ENCODE data around the gene VAMP4.

VAMP4 gene

DNA sequence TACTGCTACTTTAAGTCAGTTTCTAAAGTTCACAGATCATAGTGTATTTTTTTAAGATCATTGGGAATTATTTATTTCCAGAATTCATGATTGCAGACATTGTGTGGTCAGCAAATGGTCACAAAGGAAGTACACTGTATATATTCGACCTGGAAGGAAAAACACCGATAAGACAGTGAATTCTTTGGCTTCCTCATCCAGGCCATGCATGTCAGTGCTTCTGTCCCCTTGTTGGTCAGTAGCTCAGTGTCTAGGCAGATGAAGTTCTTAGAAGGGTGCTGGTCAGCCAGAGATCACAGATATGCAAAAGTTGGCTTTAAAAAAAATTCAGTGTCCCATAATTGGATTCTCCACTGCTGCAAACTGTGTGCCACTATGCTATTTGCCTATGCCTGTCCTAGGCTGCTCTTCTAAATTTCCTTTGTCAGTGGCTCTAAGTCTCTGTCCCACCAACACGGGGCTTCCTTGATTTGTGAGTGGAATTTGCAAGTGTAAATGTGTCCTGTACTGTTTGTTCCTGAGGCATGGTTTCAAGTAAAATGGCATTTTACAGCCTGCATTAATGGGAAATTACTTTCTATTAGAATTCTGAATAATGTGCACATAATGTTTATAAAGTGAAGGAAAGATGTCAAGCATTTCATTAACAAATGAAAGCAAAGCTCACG lies 12.0 kb upstream of the VAMP4 start:
- DNase-seq (ENCODE audit: extremely low read depth, low read depth), result no peak
- TF ChIP-seq, protein P1, sequence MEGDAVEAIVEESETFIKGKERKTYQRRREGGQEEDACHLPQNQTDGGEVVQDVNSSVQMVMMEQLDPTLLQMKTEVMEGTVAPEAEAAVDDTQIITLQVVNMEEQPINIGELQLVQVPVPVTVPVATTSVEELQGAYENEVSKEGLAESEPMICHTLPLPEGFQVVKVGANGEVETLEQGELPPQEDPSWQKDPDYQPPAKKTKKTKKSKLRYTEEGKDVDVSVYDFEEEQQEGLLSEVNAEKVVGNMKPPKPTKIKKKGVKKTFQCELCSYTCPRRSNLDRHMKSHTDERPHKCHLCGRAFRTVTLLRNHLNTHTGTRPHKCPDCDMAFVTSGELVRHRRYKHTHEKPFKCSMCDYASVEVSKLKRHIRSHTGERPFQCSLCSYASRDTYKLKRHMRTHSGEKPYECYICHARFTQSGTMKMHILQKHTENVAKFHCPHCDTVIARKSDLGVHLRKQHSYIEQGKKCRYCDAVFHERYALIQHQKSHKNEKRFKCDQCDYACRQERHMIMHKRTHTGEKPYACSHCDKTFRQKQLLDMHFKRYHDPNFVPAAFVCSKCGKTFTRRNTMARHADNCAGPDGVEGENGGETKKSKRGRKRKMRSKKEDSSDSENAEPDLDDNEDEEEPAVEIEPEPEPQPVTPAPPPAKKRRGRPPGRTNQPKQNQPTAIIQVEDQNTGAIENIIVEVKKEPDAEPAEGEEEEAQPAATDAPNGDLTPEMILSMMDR (IDR thresholded peaks at IDR 0.05; ENCODE audit: low read depth, low read length, missing control alignments), result no peak
- no peak overlapping the region for H3K4me3 ChIP-seq (replicated peaks; ENCODE audit: low read depth, low read length)

DNA sequence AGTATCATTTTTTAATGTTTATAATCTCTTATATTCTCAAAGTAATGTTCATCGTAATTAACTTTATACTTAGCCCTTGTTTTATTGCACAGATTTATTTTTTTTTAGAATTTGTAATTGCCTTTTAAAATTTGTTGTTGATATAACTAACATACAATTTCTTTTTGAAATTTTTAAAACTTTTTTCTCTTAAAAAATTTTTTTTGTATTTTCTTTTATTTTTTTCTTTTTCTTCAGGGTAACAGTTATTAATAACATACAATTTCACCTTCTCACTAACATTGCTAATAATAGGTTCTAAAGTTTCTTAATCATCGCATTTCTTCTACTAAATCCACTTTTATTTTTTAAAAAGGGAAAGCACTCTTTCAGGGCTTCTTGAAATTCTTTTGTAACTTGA lies 11.3 kb upstream of the VAMP4 start:
- no peak overlapping the region for H3K4me3 ChIP-seq (replicated peaks; ENCODE audit: low read depth, low read length)
- TF ChIP-seq, protein P1 (IDR thresholded peaks at IDR 0.05; ENCODE audit: low read depth, low read length, missing control alignments), result no peak
- DNase-seq (ENCODE audit: extremely low read depth, low read depth), result no peak

DNA sequence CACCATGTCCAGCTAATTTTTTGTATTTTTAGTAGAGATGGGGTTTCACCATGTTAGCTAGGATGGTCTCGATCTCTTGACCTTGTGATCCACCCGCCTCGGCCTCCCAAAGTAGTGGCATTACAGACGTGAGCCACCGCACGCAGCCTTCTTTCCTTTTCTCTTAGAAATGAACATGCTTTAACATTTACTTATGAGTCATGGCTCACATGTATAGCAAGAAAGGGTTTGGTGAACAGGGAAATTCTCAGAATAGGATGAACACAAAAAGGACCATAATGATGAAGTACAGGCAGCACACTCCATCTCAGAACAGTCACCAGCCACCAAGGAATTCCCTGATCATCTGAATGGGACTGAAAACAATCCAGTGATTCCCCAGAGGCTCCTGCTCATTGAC lies 9.4 kb upstream of the VAMP4 start:
- no peak for DNase-seq (ENCODE audit: extremely low read depth, low read depth)
- TF ChIP-seq, protein P1 (IDR thresholded peaks at IDR 0.05; ENCODE audit: low read depth, low read length, missing control alignments), result no peak
- no peak overlapping the region for H3K4me3 ChIP-seq (replicated peaks; ENCODE audit: low read depth, low read length)

- DNase-seq (ENCODE audit: extremely low read depth, low read depth), result no peak
- H3K4me3 ChIP-seq (replicated peaks; ENCODE audit: low read depth, low read length), result no peak overlapping the region
- TF ChIP-seq, protein P1 (IDR thresholded peaks at IDR 0.05; ENCODE audit: low read depth, low read length, missing control alignments), result no peak
These were observed 6.8 kb upstream of the VAMP4 start for GRCh38 chr1:171748651-171749050.

- TF ChIP-seq, protein P1 (IDR thresholded peaks at IDR 0.05; ENCODE audit: low read depth, low read length, missing control alignments), result no peak
- H3K4me3 ChIP-seq (replicated peaks; ENCODE audit: low read depth, low read length), result no peak overlapping the region
- DNase-seq (ENCODE audit: extremely low read depth, low read depth), result no peak
These were observed 3.1 kb upstream of the VAMP4 start for GRCh38 chr1:171744986-171745385.

DNA sequence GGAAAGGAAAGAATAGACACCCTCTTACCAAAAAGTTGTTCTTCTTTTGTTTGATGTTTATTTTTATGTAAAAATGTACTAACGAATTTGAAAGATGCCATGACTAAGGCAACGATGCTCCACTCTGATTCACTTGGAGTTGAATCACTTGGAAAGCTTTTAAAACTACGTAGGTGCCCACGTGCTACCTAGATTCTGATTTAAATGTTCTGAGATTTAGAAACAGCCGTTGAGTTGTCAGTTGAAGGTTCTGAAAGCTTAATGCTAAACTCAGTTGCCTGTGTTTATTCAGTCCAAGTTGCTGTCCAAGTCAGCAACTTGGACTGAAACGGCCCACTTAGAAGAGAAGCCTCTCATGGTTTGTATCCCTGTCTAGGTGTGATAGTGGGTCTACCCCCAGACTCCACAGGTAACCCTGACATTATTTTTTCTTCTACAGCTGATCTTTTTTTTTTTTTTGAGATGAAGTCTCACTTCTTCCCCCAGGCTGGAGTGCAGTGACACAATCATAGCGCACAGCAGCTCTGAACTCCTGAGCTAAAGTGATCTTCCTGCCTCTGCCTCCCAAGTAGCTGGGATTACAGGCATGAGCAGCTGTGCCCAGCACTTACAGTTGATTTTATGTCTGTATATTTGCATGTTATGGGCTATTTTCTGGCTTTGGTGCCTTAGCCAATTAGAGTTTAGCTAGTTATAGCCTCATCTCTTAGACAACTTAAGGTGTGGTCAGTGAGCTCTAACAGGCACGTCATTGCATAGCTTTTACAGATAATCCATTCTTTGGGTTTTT lies 1.4 kb upstream of the VAMP4 start:
- peak overlapping the region; percentile 72 for H3K4me3 ChIP-seq (replicated peaks; ENCODE audit: low read depth, low read length)
- no peak for DNase-seq (ENCODE audit: extremely low read depth, low read depth)

More for the DNA sequence above, 1.4 kb upstream of the VAMP4 start:
- TF ChIP-seq, protein P1 (IDR thresholded peaks at IDR 0.05; ENCODE audit: low read depth, low read length, missing control alignments), result no peak
